Thymus (tissue), 11 donors: ENCODE results near the gene CENPQ. TPM values are rescaled to one million over a fixed set of nuclear protein-coding genes. Genes with fewer than 3 reads are reported as not detected.
"Not testable (repeated sequence)": the region's sequence is repeated elsewhere in the genome, so short reads cannot be mapped to it uniquely, and the experiment has no call there.

Source experiments
- DNase-seq, 9 donors: peaks; one replicate each; pipeline ENCODE4 v3.0.0-alpha.2; 2013; ENCODE audit warnings: low spot score in 9 of 9, low read depth in 6 of 9, missing footprints in 1 of 9
- H3K27ac ChIP-seq, 2 donors: one replicate each; pipeline ENCODE4 v1.5.1; 2013; ENCODE audit warnings: control low read depth in 1 of 2, low read depth in 1 of 2, low read length in 1 of 2, mild to moderate bottlenecking in 1 of 2, moderate library complexity in 1 of 2
- H3K27me3 ChIP-seq, 2 donors: one replicate each; pipeline ENCODE4 v1.5.1; 2013; ENCODE audit warnings: low read length in 1 of 2; ENCODE audit not compliant: control insufficient read depth in 2 of 2, insufficient read depth in 1 of 2
- H3K36me3 ChIP-seq, 2 donors: one replicate each; pipeline ENCODE4 v1.5.1; 2013; ENCODE audit warnings: low read length in 1 of 2, mild to moderate bottlenecking in 1 of 2, moderate library complexity in 1 of 2; ENCODE audit not compliant: control insufficient read depth in 2 of 2, insufficient read depth in 2 of 2
- H3K4me1 ChIP-seq, 2 donors: one replicate each; pipeline ENCODE4 v1.5.1; 2013; ENCODE audit warnings: low read length in 2 of 2; ENCODE audit not compliant: control insufficient read depth in 2 of 2, insufficient read depth in 2 of 2
- H3K4me3 ChIP-seq, 2 donors: one replicate each; pipeline ENCODE4 v1.5.1; 2013; ENCODE audit warnings: low read length in 2 of 2, control low read depth in 1 of 2, mild to moderate bottlenecking in 1 of 2
- H3K9me3 ChIP-seq, 2 donors: one replicate each; pipeline ENCODE4 v1.5.1; 2013; ENCODE audit warnings: low read length in 1 of 2, mild to moderate bottlenecking in 1 of 2; ENCODE audit not compliant: control insufficient read depth in 2 of 2, insufficient read depth in 1 of 2
- WGBS: extraction: QIAGEN DNeasy Blood & Tissue Kit; methylation state at CpG from one replicate; pipeline ENCODE4 v1.1.7; 2013; 5-methylcytosine and 5-hydroxymethylcytosine counted together
- polyA plus RNA-seq: library from polyadenylated mRNA; stranded (reverse); fragments of 200-250 nt; gene quantifications from one replicate; pipeline ENCODE4 v1.2.3, GENCODE V29; 2013
- total RNA-seq: library from RNA; stranded (reverse); fragments of 120-200 nt; gene quantifications from one replicate; pipeline ENCODE4 v1.2.4, GENCODE V29; 2013
- donor health status: healthy.

Gene CENPQ
- total and polyA plus RNA-seq, 2 donors = 9.8 to 13.6 TPM

DNA sequence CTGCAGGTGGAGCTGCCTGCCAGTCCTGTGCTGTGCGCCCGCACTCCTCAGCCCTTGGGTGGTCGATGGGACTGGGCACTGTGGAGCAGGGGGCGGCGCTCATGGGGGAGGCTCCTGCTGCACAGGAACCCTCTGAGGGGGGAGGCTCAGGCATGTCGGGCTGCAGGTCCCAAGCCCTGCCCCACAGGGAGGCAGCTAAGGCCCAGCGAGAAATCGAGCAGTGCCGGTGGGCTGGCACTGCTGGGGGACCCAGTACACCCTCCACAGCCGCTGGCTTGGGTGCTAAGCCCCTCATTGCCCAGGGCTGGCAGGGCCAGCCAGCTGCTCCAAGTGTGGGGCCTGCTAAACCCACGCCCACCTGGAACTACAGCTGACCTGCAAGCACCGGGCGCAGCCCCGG lies 20.2 kb downstream of the CENPQ start:
- H3K36me3 ChIP-seq, H3K4me3 ChIP-seq, DNase-seq, H3K4me1 ChIP-seq, H3K27me3 ChIP-seq, H3K27ac ChIP-seq, H3K9me3 ChIP-seq: not testable (repeated sequence)
- WGBS = 94% methylated on average over 14 of the region's 14 CpGs

DNA sequence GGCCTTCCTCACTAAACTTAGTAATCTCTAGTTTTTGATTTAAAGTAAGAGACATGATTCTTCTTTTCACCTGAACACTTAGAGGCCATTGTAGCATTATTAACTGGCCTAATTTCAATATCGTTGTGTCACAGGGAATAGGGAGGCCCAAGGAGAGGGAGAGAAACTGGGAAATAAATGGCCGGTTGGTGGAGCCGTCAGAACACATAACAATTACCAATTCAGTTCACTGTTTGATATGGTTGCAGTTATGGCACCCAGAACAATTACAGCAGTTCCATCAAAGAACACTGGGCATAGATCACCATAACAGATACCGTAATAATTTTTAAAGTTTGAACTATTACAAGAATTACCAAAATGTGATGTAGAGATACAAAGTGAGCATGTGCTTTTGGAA lies 27.5 kb downstream of the CENPQ start:
- 98% methylated on average over 4 of the region's 4 CpGs for WGBS
- peaks cover 5 to 29% of the 10 kb centered on the region in 2 donors for H3K36me3 ChIP-seq

GRCh38 chr6:49497304-49497703 lies 34.1 kb downstream of the CENPQ start:
- 93% methylated on average over 3 of the region's 3 CpGs for WGBS
- DNase-seq = no peak
- H3K27me3 ChIP-seq = no peaks in the 10 kb centered on the region
- H3K9me3 ChIP-seq = no peaks in the 10 kb centered on the region
- peaks cover 5 to 7% of the 10 kb centered on the region in 2 donors for H3K36me3 ChIP-seq
- no peaks in the 10 kb centered on the region for H3K4me1 ChIP-seq
- no peak overlapping the region for H3K27ac ChIP-seq
- no peak overlapping the region for H3K4me3 ChIP-seq

More for the DNA sequence above, 27.5 kb downstream of the CENPQ start:
- no peaks in the 10 kb centered on the region for H3K9me3 ChIP-seq
- H3K4me1 ChIP-seq = no peaks in the 10 kb centered on the region
- DNase-seq = no peak
- no peak overlapping the region for H3K4me3 ChIP-seq
- no peak overlapping the region for H3K27ac ChIP-seq
- H3K27me3 ChIP-seq = no peaks in the 10 kb centered on the region

DNA sequence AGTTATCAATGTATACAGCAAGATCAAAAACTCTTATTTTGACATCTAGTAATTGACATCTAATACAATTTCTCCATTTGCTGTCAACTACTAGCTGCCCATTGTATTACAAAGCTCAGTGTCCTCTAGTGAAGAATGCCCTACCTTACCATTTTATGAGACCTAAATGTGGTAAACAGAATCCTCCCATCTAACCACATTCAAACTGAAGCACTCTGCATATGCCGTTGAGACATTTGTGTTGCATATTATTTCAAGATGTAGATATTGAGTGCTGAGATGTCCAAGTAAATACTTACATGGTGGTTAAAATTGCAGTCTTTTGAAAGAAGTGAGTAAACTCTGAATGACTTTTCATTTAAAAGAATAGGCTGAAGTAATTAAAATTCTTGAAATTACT lies 36.0 kb downstream of the CENPQ start:
- H3K27ac ChIP-seq = no peak overlapping the region
- H3K36me3 ChIP-seq = peaks cover 4 to 5% of the 10 kb centered on the region in 2 donors
- H3K27me3 ChIP-seq = no peaks in the 10 kb centered on the region
- no peak overlapping the region for H3K4me3 ChIP-seq
- WGBS = 86% methylated on average over 1 of the region's 1 CpG
- no peak for DNase-seq
- H3K9me3 ChIP-seq = no peaks in the 10 kb centered on the region
- no peaks in the 10 kb centered on the region for H3K4me1 ChIP-seq

GRCh38 chr6:49499623-49500022 lies 36.5 kb downstream of the CENPQ start, which contains the start of gene GLYATL3:
Gene GLYATL3 (plus strand): TSS chr6:49499923. CDS start chr6:49511991, 12,068 bp downstream.
- no peak for DNase-seq
- H3K27ac ChIP-seq = no peak within 1 kb of the TSS
- no peak within 1 kb of the TSS for H3K4me3 ChIP-seq
- peaks cover 2 to 5% of the 10 kb centered on the region in 2 donors for H3K36me3 ChIP-seq
- no peaks in the 10 kb centered on the region for H3K9me3 ChIP-seq
- no peaks in the 10 kb centered on the region for H3K27me3 ChIP-seq
- no peaks in the 10 kb centered on the region for H3K4me1 ChIP-seq
- WGBS = 84% methylated on average over 2 of the region's 2 CpGs

DNA sequence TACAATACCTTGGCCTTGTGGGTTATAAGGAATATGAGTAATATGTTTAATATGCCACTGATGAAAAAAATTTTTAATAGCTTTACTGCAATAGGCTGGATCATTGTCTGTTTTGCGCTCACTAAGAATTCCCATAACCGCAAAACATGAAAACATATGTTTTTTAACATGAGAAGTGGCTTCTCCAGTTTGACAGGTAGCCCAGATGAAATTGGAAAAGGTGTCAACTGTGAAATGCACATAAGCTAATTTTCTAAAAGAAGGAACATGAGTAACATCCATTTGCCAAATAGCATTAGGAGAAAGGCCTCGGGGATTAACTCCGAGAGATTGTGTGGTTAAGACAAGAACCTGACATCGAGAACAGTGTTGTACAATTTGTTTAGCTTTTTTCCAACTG lies 41.5 kb downstream of the CENPQ start:
- WGBS = 90% methylated on average over 5 of the region's 5 CpGs

DNA sequence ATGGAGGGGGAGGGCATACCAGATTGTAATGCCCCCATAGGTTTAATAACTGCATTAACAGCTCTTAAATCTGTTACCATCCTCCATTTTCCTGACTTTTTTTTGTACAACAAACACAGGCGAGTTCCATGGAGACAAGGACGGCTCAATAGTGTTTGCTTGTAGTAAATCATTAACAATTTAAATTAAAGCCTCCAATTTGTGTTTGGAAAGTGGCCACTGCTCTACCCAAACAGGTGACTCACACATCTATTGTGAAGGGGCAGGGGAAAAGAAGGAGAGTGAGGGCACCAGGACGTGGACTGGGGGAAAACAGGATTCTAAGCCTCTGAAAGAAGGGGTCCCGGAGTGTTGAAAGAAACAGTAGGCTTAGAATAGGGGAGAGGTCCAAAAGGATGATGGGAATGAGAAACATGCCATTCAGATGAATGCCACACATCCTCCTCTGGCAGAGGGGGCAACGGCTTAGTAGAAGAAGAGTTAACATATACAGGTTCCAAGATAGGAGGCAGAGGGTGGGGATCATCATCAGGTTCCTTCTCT lies 43.5 kb downstream of the CENPQ start:
- Histone ChIP-seq H3K4me3 (no peak overlapping the region), H3K36me3 (no peaks in the 10 kb centered on the region), H3K9me3 (no peaks in the 10 kb centered on the region), H3K27ac (no peak overlapping the region), H3K27me3 (no peaks in the 10 kb centered on the region), H3K4me1 (no peaks in the 10 kb centered on the region)
- WGBS = 94% methylated on average over 5 of the region's 5 CpGs
- no peak for DNase-seq

More for the DNA sequence above, 41.5 kb downstream of the CENPQ start:
- Histone ChIP-seq H3K4me1 (no peaks in the 10 kb centered on the region), H3K27me3 (no peaks in the 10 kb centered on the region), H3K36me3 (no peaks in the 10 kb centered on the region), H3K9me3 (no peaks in the 10 kb centered on the region), H3K4me3 (no peak overlapping the region), H3K27ac (no peak overlapping the region)
- no peak for DNase-seq

DNA sequence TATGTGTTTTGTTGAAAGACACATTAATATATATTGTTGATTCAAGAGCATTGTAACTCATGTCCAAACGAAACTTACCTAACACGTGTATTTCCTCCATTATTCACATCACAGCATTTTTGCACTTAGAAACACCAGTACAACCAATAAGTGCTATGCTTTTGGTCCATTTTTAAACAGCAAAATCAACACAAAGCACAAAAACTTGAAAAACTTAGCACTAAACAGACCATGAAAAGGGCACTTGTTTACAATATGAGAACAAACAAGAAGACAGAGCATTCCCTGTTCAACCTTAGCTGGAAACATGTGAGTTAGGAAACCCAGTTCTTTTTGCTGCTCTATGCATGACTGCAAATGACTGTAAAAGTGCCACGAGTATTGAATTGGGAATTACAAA lies 46.2 kb downstream of the CENPQ start:
- 91% methylated on average over 3 of the region's 3 CpGs for whole genome bisulfite sequencing
- no peaks in the 10 kb centered on the region for H3K27me3 ChIP-seq
- H3K4me1 ChIP-seq = no peaks in the 10 kb centered on the region
- DNase-seq = no peak
- no peaks in the 10 kb centered on the region for H3K36me3 ChIP-seq
- H3K27ac ChIP-seq = no peak overlapping the region
- no peak overlapping the region for H3K4me3 ChIP-seq
- no peaks in the 10 kb centered on the region for H3K9me3 ChIP-seq

GRCh38 chr6:49513153-49513989 lies 50.2 kb downstream of the CENPQ start:
- no peak overlapping the region for H3K4me3 ChIP-seq
- H3K36me3 ChIP-seq = no peaks in the 10 kb centered on the region
- no peaks in the 10 kb centered on the region for H3K27me3 ChIP-seq
- H3K27ac ChIP-seq = no peak overlapping the region
- H3K4me1 ChIP-seq = no peaks in the 10 kb centered on the region
- DNase-seq = no peak
- H3K9me3 ChIP-seq = no peaks in the 10 kb centered on the region
- WGBS = 91% methylated on average over 2 of the region's 2 CpGs
